HG02798 (cell line): ENCODE measurements around the gene ADGB.
"Not testable (repeated sequence)": the region's sequence is repeated elsewhere in the genome, so short reads cannot be mapped to it uniquely, and the experiment has no call there.

Experiments
- ATAC-seq: cut with Tn5 transposase; IDR thresholded peaks from one replicate; pipeline ENCODE4 v1.9.1; 2021; ENCODE audit warnings: mild to moderate bottlenecking; ENCODE audit not compliant: unreplicated experiment, poor library complexity

Gene ADGB

GRCh38 chr6:146812811-146813321 is 214.1 kb downstream of the ADGB start:
- ATAC-seq: not testable (repeated sequence)

- no peak for ATAC-seq
These were observed 214.8 kb downstream of the ADGB start for GRCh38 chr6:146813554-146813953.

GRCh38 chr6:146814148-146814750 is 215.5 kb downstream of the ADGB start:
- no peak for ATAC-seq

GRCh38 chr6:146815511-146816462 is 217.0 kb downstream of the ADGB start:
- not testable (repeated sequence) for ATAC-seq

GRCh38 chr6:146819596-146820320 is 221.0 kb downstream of the ADGB start:
- ATAC-seq: no peak

GRCh38 chr6:146827216-146827928 is 228.6 kb downstream of the ADGB start:
- no peak for ATAC-seq

GRCh38 chr6:146829792-146830565 is 231.2 kb downstream of the ADGB start:
- ATAC-seq: no peak

GRCh38 chr6:146833157-146833556 is 234.4 kb downstream of the ADGB start:
- ATAC-seq: no peak

- no peak for ATAC-seq
These were observed 241.4 kb downstream of the ADGB start for GRCh38 chr6:146840216-146840615.

GRCh38 chr6:146840641-146841040 is 241.9 kb downstream of the ADGB start:
- ATAC-seq: no peak

GRCh38 chr6:146847426-146847825 is 248.7 kb downstream of the ADGB start:
- ATAC-seq: no peak

GRCh38 chr6:146850238-146850896 is 251.6 kb downstream of the ADGB start:
- ATAC-seq: peak; percentile 52

- ATAC-seq: no peak
These were observed 252.2 kb downstream of the ADGB start for GRCh38 chr6:146850981-146851380.

- ATAC-seq: no peak
These were observed 253.1 kb downstream of the ADGB start for GRCh38 chr6:146851837-146852236.

GRCh38 chr6:146854521-146855255 is 255.9 kb downstream of the ADGB start:
- ATAC-seq: not testable (repeated sequence)

- no peak for ATAC-seq
These were observed 257.1 kb downstream of the ADGB start for GRCh38 chr6:146855889-146856288.

- ATAC-seq: peak; percentile 59
These were observed 257.5 kb downstream of the ADGB start for GRCh38 chr6:146856296-146856695.
